ENCODE results near the gene PLXND1.

PLXND1 gene

DNA sequence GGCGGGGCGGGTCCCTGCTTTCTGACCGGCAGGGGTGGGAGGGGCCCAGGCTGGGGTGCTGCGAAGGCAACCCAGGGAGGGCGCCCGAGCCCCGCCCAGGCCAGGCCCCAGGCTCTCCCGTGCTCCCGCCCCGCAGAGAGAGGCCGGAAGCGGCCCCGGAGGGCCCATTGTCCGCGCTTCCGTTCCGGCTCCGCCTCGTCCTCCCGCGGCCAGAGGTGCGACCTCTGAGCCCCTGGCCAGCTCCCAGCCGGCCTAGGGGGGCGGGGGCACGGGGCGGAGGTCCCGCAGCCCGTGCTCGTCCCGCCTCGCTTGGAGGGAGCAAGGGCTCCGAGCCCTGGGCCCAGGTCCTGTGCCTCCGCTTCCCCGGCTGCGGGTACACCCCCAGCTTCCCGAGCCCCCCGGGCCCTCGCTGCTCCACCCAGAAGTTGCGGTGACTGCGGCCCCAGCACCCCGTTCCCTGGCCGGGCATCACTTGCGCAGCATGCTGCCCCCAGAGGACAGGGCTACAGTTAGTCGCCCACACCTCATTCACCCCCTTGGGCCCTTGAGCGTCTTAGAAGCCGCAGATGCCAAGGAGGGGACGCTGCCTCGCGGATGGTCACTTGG, 20.4 kb upstream of the PLXND1 start:
- DNase-seq, result peak; percentile 39

GRCh38 chr3:129625072-129625874, 18.8 kb upstream of the PLXND1 start:
- DNase-seq, result no peak

GRCh38 chr3:129624347-129625071, 18.0 kb upstream of the PLXND1 start:
- DNase-seq, result no peak

DNA sequence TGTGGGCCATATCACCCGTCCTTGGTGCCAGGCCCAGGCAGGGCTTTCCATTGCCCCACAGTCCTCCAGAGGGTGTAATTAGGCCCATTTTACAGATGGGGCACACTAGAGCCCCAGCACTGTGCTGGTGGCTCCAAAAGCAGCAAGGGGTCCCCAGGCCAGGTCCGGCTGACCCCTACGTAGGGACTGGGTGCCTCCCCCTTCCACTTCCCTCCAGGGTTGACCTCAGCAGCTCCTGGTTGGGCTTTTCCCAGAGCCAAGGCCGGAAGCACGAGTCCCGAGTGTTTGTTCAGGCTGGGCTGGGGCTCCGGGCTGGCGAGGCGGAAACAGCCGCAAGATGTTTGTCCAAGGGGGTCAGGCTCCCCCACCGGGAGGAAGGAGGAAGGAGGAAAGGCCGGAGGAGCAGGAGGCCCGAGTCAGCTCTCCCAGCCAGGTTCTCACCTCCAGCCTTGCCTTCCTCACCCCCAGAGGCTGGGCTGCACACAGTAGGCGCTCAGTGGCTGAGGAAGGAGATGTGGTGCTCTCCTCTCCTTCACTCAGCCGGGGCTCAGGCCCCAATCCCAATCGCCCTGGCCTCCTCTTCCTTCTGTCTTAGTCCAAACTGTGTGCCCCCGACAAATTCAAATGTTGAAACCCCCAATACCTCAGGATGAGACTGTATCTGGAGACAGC, 17.1 kb upstream of the PLXND1 start:
- DNase-seq, result no peak

- no peak for DNase-seq
These were observed 16.5 kb upstream of the PLXND1 start for GRCh38 chr3:129622933-129623332.

GRCh38 chr3:129622226-129622874, 15.9 kb upstream of the PLXND1 start:
- no peak for DNase-seq

DNA sequence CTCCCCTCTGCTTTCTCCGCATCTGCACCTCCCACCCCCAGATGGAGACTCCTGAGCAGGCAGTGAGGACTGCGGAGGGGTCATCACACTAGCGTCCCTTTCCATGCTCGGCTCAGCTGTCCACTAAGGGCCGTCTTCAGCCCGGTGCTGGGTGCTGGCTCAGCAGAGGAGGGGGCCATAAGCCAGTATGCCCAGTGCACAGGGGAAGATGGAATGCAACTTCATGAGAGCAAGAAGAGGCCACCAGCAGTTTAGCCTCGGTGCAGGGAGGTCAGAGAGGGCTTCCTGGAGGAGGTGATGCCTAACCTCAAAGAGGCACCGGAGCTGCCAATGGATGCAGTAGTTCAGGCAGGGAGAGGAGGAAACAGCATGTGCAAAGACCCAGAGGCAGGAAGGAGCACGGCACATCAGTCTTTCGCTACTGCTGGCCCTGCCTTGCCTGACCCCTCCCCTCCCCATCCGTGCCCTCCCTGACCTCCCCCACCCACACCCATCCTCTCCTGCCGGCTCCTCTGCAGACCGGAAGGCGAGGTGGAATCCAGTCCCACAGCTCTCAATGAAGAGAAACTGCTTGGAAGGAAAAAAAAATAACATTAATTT, 15.2 kb upstream of the PLXND1 start:
- no peak for DNase-seq

DNA sequence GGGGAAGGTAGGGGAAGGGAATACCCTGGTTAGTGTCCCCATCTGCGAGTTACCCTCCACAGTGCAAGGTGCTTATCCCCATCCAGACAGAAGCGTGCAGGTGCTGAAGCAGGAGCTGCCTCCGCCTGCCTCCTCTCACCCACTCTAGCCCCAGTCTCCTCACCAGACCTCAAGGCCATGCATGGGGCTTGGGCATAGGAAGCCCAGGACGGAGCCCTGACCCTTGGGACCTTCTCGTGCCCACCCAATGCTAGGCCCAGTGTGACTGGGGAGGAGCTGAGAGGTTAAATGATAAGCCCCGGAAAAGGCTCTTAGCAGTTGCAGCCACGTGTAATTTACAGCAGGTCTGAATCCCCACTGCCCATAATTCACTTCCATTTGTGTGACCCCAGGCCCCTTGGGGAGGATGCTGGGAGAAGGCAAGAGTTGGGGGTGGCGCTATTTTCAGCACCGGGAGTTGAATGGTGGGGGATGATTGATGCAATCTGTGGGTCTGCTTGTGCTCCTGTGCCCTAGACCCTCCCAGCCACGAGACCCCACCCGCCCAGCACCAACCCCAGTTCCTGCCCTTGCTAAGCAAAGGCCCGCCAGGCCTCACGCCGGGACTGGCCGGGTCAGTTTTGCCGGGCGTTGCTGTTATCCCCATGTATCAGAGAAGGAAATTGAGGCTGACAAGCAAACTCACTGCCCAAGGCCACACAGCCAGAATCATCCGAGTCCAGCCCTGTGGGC, 14.5 kb upstream of the PLXND1 start:
- DNase-seq, result no peak

DNA sequence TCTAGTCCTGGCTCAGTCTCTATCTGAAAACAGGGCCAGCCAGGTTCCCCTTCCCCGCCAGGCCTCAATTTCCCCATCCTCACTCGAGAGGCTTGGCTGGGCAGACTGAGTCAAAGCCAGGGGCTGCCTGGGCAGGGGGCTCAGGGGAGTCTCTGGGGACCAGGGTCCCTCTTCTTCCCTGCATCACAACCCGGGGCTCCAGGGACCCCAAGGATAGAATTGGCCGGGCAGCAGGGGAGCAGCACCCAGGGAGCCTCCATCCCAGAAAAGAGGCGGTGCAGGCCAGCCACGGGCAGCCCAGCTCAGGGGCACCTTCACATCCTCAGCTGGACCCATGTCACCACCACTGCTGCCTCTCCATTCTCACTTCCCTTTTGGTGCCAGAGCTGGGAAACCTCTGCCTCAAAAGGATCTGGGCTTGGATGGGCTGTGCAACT, 13.3 kb upstream of the PLXND1 start:
- no peak for DNase-seq

DNA sequence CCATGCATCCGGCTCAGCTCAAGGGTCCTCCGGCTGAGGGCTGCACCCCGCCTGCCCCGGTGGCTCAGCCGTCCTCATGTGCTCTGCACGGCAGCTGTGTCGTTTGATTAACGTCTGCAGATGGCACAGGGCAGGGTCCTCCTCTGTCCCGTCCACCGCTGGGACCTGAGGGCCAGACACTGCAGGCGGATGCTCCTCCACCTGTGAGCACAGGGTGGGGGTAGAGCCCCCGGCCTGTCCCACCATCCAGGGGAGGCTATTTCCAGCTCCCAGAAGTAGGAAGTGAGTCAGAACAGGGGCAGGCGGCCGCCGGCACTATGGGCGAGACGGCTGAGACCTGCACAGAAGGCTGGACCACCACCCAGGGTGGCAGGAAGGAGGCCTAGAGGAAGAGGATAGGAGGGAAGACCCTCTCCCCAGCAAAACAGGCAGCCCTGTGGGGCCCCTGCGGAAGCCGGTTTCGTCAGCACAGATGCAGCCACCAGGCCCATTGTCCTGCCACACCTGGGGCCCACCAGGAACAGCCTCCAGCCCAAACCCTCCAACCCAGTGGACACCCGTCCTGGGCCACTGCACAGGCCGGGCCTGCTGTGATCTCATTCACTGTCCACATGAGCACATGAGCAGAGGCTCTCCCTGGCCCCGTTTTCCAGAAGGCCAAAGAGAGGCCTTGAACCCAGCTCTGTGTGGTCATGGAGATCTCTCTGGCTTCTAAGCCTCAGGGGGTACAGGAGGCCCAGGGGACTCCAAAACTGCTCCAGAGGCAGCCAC, 12.6 kb upstream of the PLXND1 start:
- no peak for DNase-seq

GRCh38 chr3:129618186-129618820, 11.8 kb upstream of the PLXND1 start:
- no peak for DNase-seq

DNA sequence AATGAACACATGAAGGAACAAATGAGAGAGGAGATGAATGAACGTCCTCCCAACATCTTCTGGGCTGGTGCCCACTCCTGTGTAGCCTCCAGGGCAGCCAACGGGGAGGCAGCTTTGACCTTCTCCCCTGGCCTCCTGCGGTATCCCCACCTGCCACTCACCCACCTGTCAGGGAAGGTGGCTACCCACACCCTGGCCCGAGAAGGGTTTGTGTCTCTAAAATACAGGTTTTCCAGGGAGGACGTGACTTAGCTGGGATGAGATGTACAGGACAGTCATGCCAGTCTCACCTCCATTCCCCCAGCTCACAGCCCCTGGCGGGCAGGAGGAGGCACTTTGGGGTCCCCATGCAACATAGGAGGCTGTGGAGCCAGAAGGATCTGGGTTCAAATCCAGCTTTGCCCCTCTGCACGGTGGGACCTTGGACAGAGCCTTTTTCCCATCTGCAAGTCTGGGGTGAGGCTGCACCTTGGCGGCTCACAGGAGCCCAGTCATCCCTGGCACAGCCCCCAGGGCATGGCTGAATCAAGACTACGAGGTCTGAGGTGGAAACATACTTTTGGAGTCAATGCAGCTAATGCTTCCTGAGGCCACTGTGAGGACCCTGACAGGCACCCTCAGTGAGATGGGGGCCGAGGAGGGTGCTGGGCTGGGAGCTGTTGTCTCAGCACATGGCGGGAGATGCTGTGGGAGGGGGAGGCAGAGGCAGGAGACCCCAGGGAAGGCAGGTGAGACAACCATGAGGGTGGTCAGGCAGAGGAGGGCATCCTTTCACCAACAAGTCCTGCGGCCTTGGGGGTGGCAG, 11.1 kb upstream of the PLXND1 start:
- no peak for DNase-seq

DNA sequence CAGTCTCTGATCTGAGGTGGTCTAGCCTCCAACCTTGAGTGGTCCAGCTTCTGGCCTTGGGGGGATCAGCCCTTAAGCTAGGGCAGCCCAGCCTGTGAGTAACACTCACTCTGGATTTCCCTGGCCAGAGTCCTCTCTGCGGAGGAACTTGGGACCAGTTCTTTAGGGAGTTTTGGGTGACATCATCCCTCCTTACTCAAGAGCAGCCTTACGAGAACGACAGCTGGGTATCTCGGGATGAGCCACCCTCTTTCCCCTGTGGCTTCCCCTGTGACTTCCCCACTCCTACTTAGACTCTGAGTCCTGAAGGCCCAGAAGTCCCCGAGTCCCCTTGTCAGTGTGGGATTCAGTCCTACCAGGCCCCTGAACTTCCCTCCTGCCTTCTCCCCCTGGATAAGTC, 10.2 kb upstream of the PLXND1 start:
- DNase-seq, result no peak

GRCh38 chr3:129616291-129616690, 9.8 kb upstream of the PLXND1 start:
- no peak for DNase-seq

- no peak for DNase-seq
These were observed 9.3 kb upstream of the PLXND1 start for GRCh38 chr3:129615751-129616281.

- DNase-seq, result no peak
These were observed 8.5 kb upstream of the PLXND1 start for GRCh38 chr3:129614927-129615363.

GRCh38 chr3:129614435-129614834, 8.0 kb upstream of the PLXND1 start:
- DNase-seq, result no peak

GRCh38 chr3:129613367-129613740, 6.9 kb upstream of the PLXND1 start:
- no peak for DNase-seq

Data from activated effector memory CD4-positive, alpha-beta T cell treated with Interleukin-2 at 50 U/mL for 16 hours (primary cell).